ENCODE measurements around the gene MALAT1.

MALAT1 gene

DNA sequence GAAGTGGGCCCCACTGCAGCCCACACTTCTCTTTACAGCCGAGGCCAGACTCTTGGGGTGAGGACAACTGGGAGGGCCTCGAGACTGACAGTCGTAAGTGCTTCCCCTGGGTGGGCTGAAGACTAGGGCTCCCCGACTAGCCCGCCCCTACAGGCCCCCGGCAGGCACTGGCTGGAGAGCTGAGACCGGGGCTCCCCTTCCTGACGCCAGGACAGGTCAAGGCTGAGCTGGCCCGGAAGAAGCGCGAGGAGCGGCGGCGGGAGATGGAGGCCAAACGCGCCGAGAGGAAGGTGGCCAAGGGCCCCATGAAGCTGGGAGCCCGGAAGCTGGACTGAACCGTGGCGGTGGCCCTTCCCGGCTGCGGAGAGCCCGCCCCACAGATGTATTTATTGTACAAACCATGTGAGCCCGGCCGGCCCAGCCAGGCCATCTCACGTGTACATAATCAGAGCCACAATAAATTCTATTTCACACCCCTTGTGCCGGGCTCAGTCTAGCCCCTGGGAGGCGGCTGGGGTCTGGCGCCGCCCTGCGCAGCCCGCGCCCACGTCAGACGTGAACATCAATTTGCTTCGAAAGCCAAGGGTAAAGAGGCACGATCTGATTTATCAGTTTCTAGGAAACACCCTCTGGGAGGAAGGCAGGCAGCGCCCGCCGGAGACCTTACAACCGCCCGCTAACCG lies 39.5 kb downstream of the MALAT1 start:
- TF ChIP-seq, protein P1, sequence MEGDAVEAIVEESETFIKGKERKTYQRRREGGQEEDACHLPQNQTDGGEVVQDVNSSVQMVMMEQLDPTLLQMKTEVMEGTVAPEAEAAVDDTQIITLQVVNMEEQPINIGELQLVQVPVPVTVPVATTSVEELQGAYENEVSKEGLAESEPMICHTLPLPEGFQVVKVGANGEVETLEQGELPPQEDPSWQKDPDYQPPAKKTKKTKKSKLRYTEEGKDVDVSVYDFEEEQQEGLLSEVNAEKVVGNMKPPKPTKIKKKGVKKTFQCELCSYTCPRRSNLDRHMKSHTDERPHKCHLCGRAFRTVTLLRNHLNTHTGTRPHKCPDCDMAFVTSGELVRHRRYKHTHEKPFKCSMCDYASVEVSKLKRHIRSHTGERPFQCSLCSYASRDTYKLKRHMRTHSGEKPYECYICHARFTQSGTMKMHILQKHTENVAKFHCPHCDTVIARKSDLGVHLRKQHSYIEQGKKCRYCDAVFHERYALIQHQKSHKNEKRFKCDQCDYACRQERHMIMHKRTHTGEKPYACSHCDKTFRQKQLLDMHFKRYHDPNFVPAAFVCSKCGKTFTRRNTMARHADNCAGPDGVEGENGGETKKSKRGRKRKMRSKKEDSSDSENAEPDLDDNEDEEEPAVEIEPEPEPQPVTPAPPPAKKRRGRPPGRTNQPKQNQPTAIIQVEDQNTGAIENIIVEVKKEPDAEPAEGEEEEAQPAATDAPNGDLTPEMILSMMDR (IDR thresholded peaks at IDR 0.05; ENCODE audit: insufficient read depth, low read length, missing control alignments) = no peak
- POLR2A ChIA-PET = interaction anchor here (0.9 to 2.2 kb wide), 4 partner anchors 9 to 100 kb away, joined by 4 to 5 read pairs (median 5); partner anchors contain the start of genes SIPA1 and ZNRD2

DNA sequence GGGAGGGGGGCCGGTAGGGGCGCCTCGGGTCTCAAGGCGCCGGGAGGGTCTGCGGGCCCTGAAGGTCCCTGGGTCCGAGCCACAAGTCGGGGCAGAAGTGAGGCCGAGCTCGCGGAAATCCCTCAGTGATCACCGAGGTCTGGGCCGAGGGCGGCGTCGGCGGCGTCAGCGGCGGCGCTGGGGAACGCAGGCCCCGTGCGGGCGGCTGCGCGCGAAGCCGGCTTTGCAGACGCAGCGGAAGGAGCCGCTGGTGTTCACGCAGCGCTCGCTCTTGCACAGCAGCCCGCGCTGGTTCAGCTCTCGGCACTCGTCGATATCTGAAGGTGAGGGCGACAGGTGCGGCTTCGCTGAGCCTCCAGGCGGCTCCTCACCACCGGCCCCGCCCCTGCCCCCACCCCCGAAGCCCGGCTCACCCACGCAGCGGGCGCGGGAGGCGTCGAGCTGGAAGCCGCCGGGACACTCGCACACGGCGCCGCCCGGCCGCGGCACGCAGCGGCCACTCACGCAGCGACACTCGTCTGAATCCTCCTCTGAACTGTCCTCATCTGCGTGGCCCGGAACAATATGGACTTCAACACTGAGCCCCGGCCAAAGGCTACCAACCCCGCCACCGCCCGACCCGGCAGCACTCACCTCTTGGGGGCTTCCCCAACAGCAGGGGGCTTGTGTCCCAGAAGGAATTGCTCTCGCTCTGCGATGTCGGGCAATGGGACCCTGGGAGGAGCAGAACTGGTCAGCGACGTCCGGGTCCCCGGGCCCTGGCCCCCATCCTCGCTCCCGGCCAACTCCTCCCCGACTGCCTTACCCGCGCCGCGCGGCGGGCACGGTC lies 40.3 kb downstream of the MALAT1 start:
- ChIA-PET POLR2A (interaction anchor here (2.2 to 3.4 kb wide), 2 partner anchors 10 to 33 kb away, joined by 5 to 28 read pairs; partner anchors contain the start of genes FAM89B and ZNRD2), CTCF (interaction anchor here (1.0 to 10.0 kb wide), 10 partner anchors 8 to 76 kb away, joined by 3 to 207 read pairs (median 34); partner anchors contain the start of genes EHBP1L1, FAM89B, KCNK7 and LTBP3)
- no peak for DNase-seq (ENCODE audit: low read depth, low spot score)
- H3K4me3 ChIP-seq (ENCODE audit: low read depth, low read length) = no peak overlapping the region
- TF ChIP-seq, protein P1 (IDR thresholded peaks at IDR 0.05; ENCODE audit: insufficient read depth, low read length, missing control alignments) = no peak

More for the DNA sequence above, 39.5 kb downstream of the MALAT1 start:
- CTCF ChIA-PET = interaction anchor here (1.0 to 10.0 kb wide), 3 partner anchors 9 to 53 kb away, joined by 3 to 207 read pairs (median 182); partner anchors contain the start of genes FAM89B, KCNK7, LTBP3 and ZNRD2
- no peak overlapping the region for H3K4me3 ChIP-seq (ENCODE audit: low read depth, low read length)
- no peak for DNase-seq (ENCODE audit: low read depth, low spot score)

DNA sequence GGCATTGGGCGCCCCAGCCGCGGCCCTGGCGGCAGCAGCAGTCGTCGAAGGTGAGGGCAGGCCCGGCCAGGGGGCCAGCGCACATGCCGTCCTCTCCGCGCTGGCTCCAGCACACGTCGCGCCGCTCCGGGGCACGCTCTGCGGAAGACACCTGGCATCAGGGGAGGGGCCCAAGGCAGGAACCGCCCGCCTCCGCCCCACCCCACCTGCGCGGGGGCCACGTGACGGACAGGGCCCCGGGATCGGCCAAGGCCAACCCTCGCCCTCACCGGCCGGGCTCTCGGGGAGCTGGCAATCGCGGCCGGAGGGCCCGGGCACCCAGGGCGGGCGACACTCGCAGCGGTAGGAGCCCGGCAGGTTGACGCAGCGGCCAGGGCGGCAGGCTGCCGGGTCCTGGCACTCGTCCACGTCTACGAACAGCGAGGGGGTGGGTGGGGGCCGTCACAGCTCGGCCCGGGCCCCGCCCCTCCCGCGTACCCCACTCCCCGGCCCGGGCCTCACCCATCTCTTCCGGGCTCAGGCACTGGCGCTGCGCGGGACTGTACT lies 41.0 kb downstream of the MALAT1 start:
- CTCF ChIA-PET = interaction anchor here (0.8 to 10.0 kb wide), 17 partner anchors 9 to 184 kb away, joined by 3 to 207 read pairs (median 16); partner anchors contain the start of genes EHBP1L1, FAM89B, KAT5 and KCNK7
- no peak for DNase-seq (ENCODE audit: low read depth, low spot score)

DNA sequence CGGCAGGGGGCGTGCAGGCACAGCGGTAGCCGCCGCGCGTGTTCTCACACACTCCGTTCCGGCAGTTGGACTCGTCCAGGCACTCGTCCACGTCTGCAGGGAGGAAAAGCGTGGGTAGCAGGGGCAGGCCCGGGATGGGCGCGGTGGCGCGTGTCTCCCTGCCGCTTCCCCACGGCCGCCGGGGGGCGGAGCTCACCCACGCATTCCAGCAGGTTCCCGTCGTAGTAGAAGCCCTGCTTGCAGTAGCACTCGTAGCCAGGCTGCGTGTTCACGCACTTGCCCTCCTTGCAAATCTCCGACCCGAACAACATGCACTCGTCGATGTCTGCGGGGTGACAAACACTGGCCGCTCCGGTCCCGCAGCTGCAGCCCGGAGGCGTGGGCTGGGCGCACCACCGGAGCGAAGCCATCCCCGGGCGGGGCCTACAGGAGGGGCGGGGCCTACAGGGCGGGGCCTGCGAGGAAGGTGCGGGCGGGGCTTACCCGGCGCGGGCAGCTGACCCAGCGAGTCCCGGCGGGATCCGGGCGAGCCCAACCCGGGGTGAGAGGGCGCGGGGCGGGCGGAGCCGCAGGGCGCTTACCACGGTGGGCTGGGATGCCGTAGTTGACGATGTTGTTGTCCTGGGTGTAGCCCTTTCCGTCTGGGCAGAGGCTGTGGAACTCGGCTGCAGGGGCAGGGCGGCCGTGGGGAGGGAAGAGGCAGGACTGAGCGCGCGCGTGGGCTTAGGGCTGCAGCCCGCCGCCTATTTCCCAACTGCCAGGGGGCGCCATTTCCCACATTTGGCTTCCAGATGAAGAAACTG lies 41.6 kb downstream of the MALAT1 start:
- TF ChIP-seq, protein P1 (IDR thresholded peaks at IDR 0.05; ENCODE audit: insufficient read depth, low read length, missing control alignments) = peak; percentile 81
- ChIA-PET CTCF (interaction anchor here (0.8 to 10.0 kb wide), 24 partner anchors 10 to 292 kb away, joined by 3 to 207 read pairs (median 6); partner anchors contain the start of genes EHBP1L1, FAM89B, KAT5 and KCNK7), POLR2A (interaction anchor here (0.6 to 3.4 kb wide), 13 partner anchors 10 to 533 kb away, joined by 3 to 28 read pairs (median 5); partner anchors contain the start of genes EHBP1L1, FAM89B, KCNK7 and MALAT1)
- no peak for DNase-seq (ENCODE audit: low read depth, low spot score)
- peak overlapping the region; percentile 55 for H3K4me3 ChIP-seq (ENCODE audit: low read depth, low read length)

More for the DNA sequence above, 41.0 kb downstream of the MALAT1 start:
- TF ChIP-seq, protein P1 (IDR thresholded peaks at IDR 0.05; ENCODE audit: insufficient read depth, low read length, missing control alignments) = no peak
- peak overlapping the region; percentile 46 for H3K4me3 ChIP-seq (ENCODE audit: low read depth, low read length)
- POLR2A ChIA-PET = interaction anchor here (0.6 to 3.4 kb wide), 10 partner anchors 9 to 533 kb away, joined by 3 to 28 read pairs (median 5); partner anchors contain the start of genes EHBP1L1, FAM89B, KCNK7 and PCNX3
